Measurements from ENCODE around the gene USP2. TPM values are rescaled to one million over a fixed set of nuclear protein-coding genes. Genes with fewer than 3 reads are reported as not detected.

The USP2 gene
- total RNA-seq, 1 experiment from 2014 or later, result 5.7 TPM

- Histone ChIP-seq H2BK5ac (ENCODE audit: insufficient read length, low read length) (no peak overlapping the region), H3K4ac (ENCODE audit: low read depth, low read length) (no peak overlapping the region), H3K79me2 (ENCODE audit: insufficient read depth, low read length) (no peaks in the 10 kb centered on the region), H4K8ac (replicated peaks; ENCODE audit: insufficient read length, low read depth, low read length) (no peak overlapping the region), H4K91ac (ENCODE audit: insufficient read length, low read depth, low read length) (no peak overlapping the region), H3K27me3 (ENCODE audit: insufficient read depth, low read length) (no peaks in the 10 kb centered on the region), H3K27ac (ENCODE audit: insufficient read length, low read depth, low read length) (no peak overlapping the region), H3K9ac (ENCODE audit: extremely low read depth, insufficient read length, low read length) (no peak overlapping the region), H3K14ac (ENCODE audit: insufficient read depth, low read length) (no peak overlapping the region), H3K79me1 (ENCODE audit: insufficient read depth, low read depth, low read length, poor library complexity, severe bottlenecking) (no peaks in the 10 kb centered on the region), H3K18ac (ENCODE audit: insufficient read length, low read depth, low read length) (no peak overlapping the region), H4K20me1 (ENCODE audit: control insufficient read depth, insufficient read depth, insufficient read length) (no peaks in the 10 kb centered on the region), H3K56ac (ENCODE audit: insufficient read length, low read depth, low read length) (no peak overlapping the region), H3K23ac (ENCODE audit: insufficient read length, low read depth, low read length) (no peak overlapping the region), H3K4me2 (ENCODE audit: insufficient read depth, insufficient read length, low read length) (no peak overlapping the region), H3K4me1 (ENCODE audit: insufficient read depth, low read length) (no peaks in the 10 kb centered on the region), H2BK20ac (ENCODE audit: low read depth, low read length, poor library complexity, severe bottlenecking) (no peak overlapping the region), H2BK120ac (ENCODE audit: low read depth, low read length, poor library complexity, severe bottlenecking) (no peak overlapping the region), H2AFZ (ENCODE audit: low read length) (no peak overlapping the region), H4K5ac (ENCODE audit: insufficient read length, low read depth, low read length) (no peak overlapping the region), H3T11ph (ENCODE audit: low read length) (no peak overlapping the region), H2BK12ac (ENCODE audit: insufficient read length, low read depth, low read length) (no peak overlapping the region), H2BK15ac (ENCODE audit: low read depth, low read length) (no peak overlapping the region), H3K23me2 (ENCODE audit: insufficient read length, low read depth, low read length, poor library complexity, severe bottlenecking) (no peaks in the 10 kb centered on the region), H2AK5ac (ENCODE audit: insufficient read length, low read length) (no peak overlapping the region), H3K9me3 (ENCODE audit: control insufficient read depth, low read depth, low read length) (no peaks in the 10 kb centered on the region)
- Mint-ChIP-seq H3K27ac (peak overlapping the region in 2 of 3 experiments; percentile 6 to 81; a peak in 4 of 7 replicates), H3K9me3 (no peaks in the 10 kb centered on the region), H3K27me3 (ENCODE audit: low read depth) (peaks cover 4% of the 10 kb centered on the region), H3K4me3 (no peak overlapping the region), H3K36me3 (ENCODE audit: insufficient read depth in 1 of 3, low read depth in 3 of 3) (peaks cover 3 to 54% (median 29%) of the 10 kb centered on the region in 3 experiments; a peak in 5 of 7 replicates), H3K4me1 (peaks cover 10 to 18% of the 10 kb centered on the region in 2 experiments; a peak in 3 of 4 replicates)
- WGBS (ENCODE audit: extremely low coverage, insufficient read length, low lambda C conversion rate), result no CpG with 5 or more reads among the region's 11 CpGs
- TF ChIP-seq CTCF (conservative IDR thresholded peaks at IDR 0.05), result no peak
- no peak for DNase-seq
Observed at GRCh38 chr11:119309411-119309810, 72.1 kb downstream of the USP2 start.
